Suprapubic skin (tissue), 4 donors: ENCODE measurements around the gene CDYL2.

Experiments used
- POLR2A ChIP-seq, 2 donors: fragments of 450-650 bp; IDR thresholded peaks; one replicate each; pipeline ENCODE4 v1.6.1; 2017; ENCODE audit warnings: antibody characterized with exemption in 2 of 2, mild to moderate bottlenecking in 2 of 2, moderate library complexity in 2 of 2
- POLR2AphosphoS5 ChIP-seq, 3 donors: sonication (generic); formaldehyde crosslinking; IDR thresholded peaks; one replicate each; pipeline ENCODE4 v1.6.1; 2017; ENCODE audit warnings: antibody characterized with exemption in 3 of 3
- TF ChIP-seq, protein P1 (sequence below), 2 donors: fragments of 200-600 bp in 1 of 2; fragments of 450-650 bp in 1 of 2; sonication (generic) in 1 of 2; IDR thresholded peaks; one replicate each; pipeline ENCODE4 v1.5.1; 2016 to 2019; ENCODE audit warnings: antibody characterized with exemption in 2 of 2, mild to moderate bottlenecking in 1 of 2, moderate library complexity in 1 of 2

DNA sequence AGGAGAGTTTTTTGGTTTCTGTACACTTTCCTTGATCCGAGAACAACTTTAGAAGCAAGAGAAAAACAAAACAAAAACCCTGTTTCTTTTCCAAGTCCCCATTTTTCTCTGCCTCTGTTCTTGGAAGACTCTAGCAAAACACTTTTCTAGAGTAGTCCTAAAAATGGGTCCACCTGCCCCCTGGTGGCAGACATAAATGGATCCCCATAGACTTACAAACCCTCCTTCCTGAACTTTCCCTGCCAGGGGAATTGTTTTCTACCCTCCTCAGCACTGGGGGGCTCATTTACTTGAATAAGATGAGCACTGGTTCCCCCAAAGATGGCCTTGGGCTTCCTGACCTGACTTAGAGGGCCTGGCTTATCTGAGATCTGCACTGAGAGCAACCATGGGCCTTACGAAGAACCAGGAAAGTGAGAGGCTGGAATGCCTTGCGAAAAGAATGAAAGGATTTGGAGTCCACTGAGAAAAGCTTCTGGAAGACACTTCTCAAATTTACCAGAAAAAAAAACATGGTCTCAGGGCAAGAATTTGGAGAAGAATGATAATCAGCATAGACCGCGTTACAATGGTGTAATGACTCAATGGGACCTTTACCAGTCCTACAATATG lies 48.0 kb upstream of the CDYL2 start:
- TF ChIP-seq POLR2A (IDR thresholded peaks at IDR 0.05) (no peak), POLR2AphosphoS5 (IDR thresholded peaks at IDR 0.05) (no peak)
- TF ChIP-seq, protein P1, sequence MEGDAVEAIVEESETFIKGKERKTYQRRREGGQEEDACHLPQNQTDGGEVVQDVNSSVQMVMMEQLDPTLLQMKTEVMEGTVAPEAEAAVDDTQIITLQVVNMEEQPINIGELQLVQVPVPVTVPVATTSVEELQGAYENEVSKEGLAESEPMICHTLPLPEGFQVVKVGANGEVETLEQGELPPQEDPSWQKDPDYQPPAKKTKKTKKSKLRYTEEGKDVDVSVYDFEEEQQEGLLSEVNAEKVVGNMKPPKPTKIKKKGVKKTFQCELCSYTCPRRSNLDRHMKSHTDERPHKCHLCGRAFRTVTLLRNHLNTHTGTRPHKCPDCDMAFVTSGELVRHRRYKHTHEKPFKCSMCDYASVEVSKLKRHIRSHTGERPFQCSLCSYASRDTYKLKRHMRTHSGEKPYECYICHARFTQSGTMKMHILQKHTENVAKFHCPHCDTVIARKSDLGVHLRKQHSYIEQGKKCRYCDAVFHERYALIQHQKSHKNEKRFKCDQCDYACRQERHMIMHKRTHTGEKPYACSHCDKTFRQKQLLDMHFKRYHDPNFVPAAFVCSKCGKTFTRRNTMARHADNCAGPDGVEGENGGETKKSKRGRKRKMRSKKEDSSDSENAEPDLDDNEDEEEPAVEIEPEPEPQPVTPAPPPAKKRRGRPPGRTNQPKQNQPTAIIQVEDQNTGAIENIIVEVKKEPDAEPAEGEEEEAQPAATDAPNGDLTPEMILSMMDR (IDR thresholded peaks at IDR 0.05): no peak
